Activated CD4-positive, alpha-beta memory T cell treated with anti-CD3 and anti-CD28 coated beads, Interleukin-2, amount 10 ng/mL, durations not matched to agents 7 days and 5 days (primary cell): Measurements from ENCODE around the gene FBXO8. TPM values are rescaled to one million over a fixed set of nuclear protein-coding genes. Genes with fewer than 3 reads are reported as not detected.

Experiments used
- CTCF ChIA-PET: fragments of 350-600 bp; sonication (Branson Sonifier 250); formaldehyde crosslinking; loops from one replicate; lab custom pipeline; 2021; ENCODE audit warnings: antibody characterized with exemption, inconsistent platforms; lab: Charles Lee
- POLR2A ChIA-PET: fragments of 350-600 bp; sonication (Branson Sonifier 250); formaldehyde crosslinking; loops from one replicate; lab custom pipeline; 2021; ENCODE audit warnings: antibody characterized with exemption; lab: Charles Lee
- DNase-seq: peaks from one replicate; pipeline ENCODE4 v3.0.0-alpha.2; 2020
- H3K27ac Mint-ChIP-seq: one replicate; pipeline ENCODE4 v1.8.0; 2021; ENCODE audit warnings: mild to moderate bottlenecking, mixed read lengths
- H3K27me3 Mint-ChIP-seq: one replicate; pipeline ENCODE4 v1.8.0; 2021; ENCODE audit warnings: mixed read lengths
- H3K36me3 Mint-ChIP-seq: one replicate; pipeline ENCODE4 v1.8.0; 2021; ENCODE audit warnings: low read depth, mixed read lengths
- H3K4me1 Mint-ChIP-seq: one replicate; pipeline ENCODE4 v1.8.0; 2021; ENCODE audit warnings: mixed read lengths
- H3K4me3 Mint-ChIP-seq: one replicate; pipeline ENCODE4 v1.8.0; 2021; ENCODE audit warnings: mild to moderate bottlenecking, mixed read lengths
- H3K9me3 Mint-ChIP-seq: one replicate; pipeline ENCODE4 v1.8.0; 2021; ENCODE audit warnings: mixed read lengths
- total RNA-seq, 2 experiments: library from RNA; stranded (reverse); gene quantifications; one replicate each; pipeline ENCODE4 v1.2.3, GENCODE V29; 2021

Gene FBXO8
- total RNA-seq, 2 experiments from 2014 or later, result 25.7 to 30.5 TPM

DNA sequence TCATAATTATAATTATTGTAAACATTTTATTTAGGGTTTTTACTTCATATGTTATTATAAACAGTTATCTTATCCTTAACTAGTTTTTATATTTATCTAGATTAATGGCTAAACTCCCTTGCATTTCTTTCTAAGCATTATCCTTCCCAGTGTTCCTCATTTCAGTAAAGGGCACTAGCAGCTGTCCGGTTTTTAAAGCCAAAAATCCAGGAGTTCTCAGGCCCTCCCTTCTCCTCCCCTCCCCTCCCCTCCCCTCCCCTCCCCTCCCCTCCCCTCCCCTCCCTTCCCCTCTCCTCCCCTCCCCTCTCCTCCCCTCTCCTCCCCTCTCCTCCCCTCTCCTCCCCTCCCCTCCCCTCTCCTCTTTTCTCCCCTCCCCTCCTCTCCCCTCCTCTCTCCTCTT is 58.9 kb downstream of the FBXO8 start:
- H3K36me3 Mint-ChIP-seq, result no peaks in the 10 kb centered on the region
- H3K9me3 Mint-ChIP-seq, result no peaks in the 10 kb centered on the region
- no peak overlapping the region for H3K27ac Mint-ChIP-seq
- DNase-seq, result no peak
- H3K4me1 Mint-ChIP-seq, result no peaks in the 10 kb centered on the region
- ChIA-PET CTCF (interaction anchor here (2.5 kb wide), 1 partner anchor 94 kb away, joined by 11 read pairs; no protein-coding TSS in a partner anchor), POLR2A (interaction anchor here (1.9 kb wide), 1 partner anchor 59 kb away, joined by 7 read pairs; the partner anchor contains the start of genes CEP44 and FBXO8)
- H3K27me3 Mint-ChIP-seq, result peaks cover 42% of the 10 kb centered on the region
- no peak overlapping the region for H3K4me3 Mint-ChIP-seq

- Mint-ChIP-seq H3K36me3 (no peaks in the 10 kb centered on the region), H3K4me1 (peaks cover 12% of the 10 kb centered on the region), H3K27me3 (peaks cover 51% of the 10 kb centered on the region), H3K27ac (no peak overlapping the region), H3K4me3 (no peak overlapping the region), H3K9me3 (no peaks in the 10 kb centered on the region)
- CTCF ChIA-PET, result interaction anchor here (0.6 to 2.5 kb wide), 6 partner anchors 11 to 104 kb away, joined by 3 to 11 read pairs (median 5); no protein-coding TSS in a partner anchor
- no peak for DNase-seq
- POLR2A ChIA-PET, result interaction anchor here (0.7 kb wide), 1 partner anchor 62 kb away, joined by 4 read pairs; the partner anchor contains the start of genes CEP44 and FBXO8
These were observed 61.1 kb downstream of the FBXO8 start for GRCh38 chr4:174222266-174222872.

DNA sequence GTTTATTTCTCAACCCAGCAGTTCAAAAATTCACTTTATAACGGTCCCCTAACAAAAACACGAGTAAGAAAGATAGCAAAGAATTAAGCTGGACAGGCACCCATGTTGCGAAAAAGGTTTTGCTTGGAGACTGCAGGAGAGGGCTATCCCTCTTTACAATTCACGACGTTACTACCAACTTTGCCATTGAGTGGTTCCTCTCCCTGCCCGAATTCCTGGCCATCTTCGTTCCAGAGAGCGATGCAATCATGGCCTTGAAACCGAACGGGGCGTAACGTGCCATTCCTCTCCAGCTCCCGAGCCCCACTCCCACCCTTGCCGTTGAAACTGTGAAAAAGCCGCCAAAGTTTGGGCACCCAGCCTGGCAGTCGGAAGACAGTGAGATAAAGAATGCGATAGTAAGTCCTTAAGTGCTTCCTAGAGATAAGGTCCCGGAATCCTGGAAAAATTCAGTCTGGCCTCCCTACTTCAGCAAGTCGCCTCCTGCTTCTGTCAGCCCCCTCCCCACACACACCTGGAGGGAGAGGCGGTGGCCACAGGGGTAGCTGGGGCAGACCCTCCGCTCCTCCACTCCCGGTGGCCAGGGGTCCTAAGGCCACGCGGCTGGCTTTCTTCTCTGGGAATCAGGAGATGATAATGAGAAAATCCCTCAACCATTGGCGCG is 65.2 kb downstream of the FBXO8 start:
- POLR2A ChIA-PET, result interaction anchor here (1.8 kb wide), 1 partner anchor 66 kb away, joined by 6 read pairs; the partner anchor contains the start of genes CEP44 and FBXO8
- Mint-ChIP-seq H3K9me3 (no peaks in the 10 kb centered on the region), H3K27me3 (peaks cover 76% of the 10 kb centered on the region), H3K27ac (no peak overlapping the region), H3K36me3 (peaks cover 4% of the 10 kb centered on the region), H3K4me3 (no peak overlapping the region), H3K4me1 (peaks cover 38% of the 10 kb centered on the region)
- CTCF ChIA-PET, result no interaction called here
- no peak for DNase-seq

DNA sequence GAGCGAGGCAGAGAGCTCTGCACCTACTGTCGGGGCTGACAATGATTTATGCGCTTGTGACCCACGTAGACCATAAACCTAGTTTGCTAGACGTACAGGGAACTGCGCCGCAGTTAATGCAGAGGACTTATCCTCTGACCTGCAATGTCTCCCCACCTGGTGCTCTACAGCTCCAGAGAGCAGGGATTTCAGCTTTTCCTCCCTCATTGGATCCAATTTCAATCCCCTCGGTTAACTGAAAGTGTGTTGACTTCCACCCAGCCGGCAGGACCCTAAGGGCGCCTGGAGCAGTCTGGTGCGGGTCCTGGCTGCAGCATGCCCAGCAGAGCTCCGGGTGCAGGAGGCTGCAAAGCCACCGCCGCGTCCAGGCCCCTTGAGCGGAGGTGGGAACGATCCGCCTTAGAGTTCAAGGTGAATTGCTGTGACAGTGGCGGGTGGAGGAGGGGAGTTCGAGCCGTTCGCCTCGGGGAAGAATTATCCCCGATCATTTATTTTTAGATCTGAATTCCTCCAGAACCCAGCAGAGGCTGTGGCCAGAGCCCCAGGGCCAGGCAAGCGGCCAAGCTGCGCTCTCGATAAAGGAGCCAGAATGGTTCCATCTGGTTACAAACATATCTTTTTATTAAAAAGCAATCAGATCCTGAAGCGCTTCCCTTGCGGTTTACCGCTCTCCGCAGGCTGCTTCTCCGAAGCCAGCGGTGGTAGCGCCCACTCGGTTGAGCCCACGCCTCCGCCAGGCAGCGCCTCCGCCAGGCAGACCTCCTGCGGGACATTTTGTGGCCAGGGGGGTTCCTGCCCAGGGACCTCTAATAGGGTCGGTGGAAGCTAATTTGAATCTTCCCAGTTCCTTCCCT is 66.0 kb downstream of the FBXO8 start:
- ChIA-PET POLR2A (interaction anchor here (1.8 kb wide), 1 partner anchor 66 kb away, joined by 6 read pairs; the partner anchor contains the start of genes CEP44 and FBXO8), CTCF (interaction anchor here (1.0 kb wide), 1 partner anchor 712 kb away, joined by 3 read pairs; no protein-coding TSS in a partner anchor)
- Mint-ChIP-seq H3K4me3 (peak overlapping the region; percentile 16), H3K9me3 (no peaks in the 10 kb centered on the region), H3K27ac (no peak overlapping the region), H3K4me1 (peaks cover 38% of the 10 kb centered on the region), H3K36me3 (peaks cover 4% of the 10 kb centered on the region), H3K27me3 (peaks cover 81% of the 10 kb centered on the region)
- DNase-seq, result no peak

GRCh38 chr4:174216799-174217272 is 66.6 kb downstream of the FBXO8 start:
- peaks cover 4% of the 10 kb centered on the region for H3K36me3 Mint-ChIP-seq
- H3K4me3 Mint-ChIP-seq, result no peak overlapping the region
- peaks cover 45% of the 10 kb centered on the region for H3K4me1 Mint-ChIP-seq
- peaks cover 82% of the 10 kb centered on the region for H3K27me3 Mint-ChIP-seq
- no peak overlapping the region for H3K27ac Mint-ChIP-seq
- H3K9me3 Mint-ChIP-seq, result no peaks in the 10 kb centered on the region
- POLR2A ChIA-PET, result interaction anchor here (0.8 to 1.8 kb wide), 2 partner anchors 67 kb away, joined by 3 to 6 read pairs; partner anchors contain the start of genes CEP44 and FBXO8
- no peak for DNase-seq
- CTCF ChIA-PET, result interaction anchor here (1.0 kb wide), 1 partner anchor 711 kb away, joined by 3 read pairs; no protein-coding TSS in a partner anchor

DNA sequence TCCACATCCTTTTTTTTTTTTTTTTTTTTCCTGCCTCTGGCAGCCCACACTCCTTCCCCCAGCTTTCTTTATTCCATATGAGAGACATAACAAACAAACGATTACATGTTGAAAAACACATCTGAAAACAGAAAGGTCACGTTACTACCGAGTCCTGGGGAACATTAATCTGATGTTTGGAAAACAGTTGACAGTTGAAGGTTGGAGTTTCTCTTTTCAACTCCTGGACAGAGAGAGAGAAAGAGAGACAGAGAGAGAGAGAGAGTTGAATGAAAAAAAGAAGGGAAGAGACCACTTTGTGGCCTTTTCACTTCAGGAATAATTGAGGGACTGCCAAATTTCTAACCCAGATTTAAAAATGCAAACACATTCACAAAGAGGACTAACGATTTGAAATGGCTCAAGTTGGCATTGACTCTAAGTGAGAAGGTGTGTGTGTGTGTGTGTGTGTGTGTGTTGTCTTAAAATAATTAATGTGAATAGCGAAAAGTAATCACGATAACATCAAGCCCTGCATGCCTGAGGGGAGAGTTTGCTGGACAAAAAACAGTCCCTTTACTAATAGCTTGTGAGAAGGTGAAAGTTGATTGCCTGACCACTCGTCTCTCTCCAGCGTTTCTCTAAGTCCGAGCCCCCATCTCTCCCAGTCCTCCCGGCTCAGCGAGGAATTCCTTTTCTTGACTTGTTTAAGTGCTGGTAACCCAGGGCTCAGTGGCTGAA is 67.3 kb downstream of the FBXO8 start:
- ChIA-PET CTCF (interaction anchor here (1.0 kb wide), 1 partner anchor 710 kb away, joined by 3 read pairs; no protein-coding TSS in a partner anchor), POLR2A (interaction anchor here (0.8 kb wide), 1 partner anchor 67 kb away, joined by 3 read pairs; the partner anchor contains the start of genes CEP44 and FBXO8)
- no peak for DNase-seq
- Mint-ChIP-seq H3K9me3 (no peaks in the 10 kb centered on the region), H3K27ac (no peak overlapping the region), H3K4me3 (no peak overlapping the region), H3K27me3 (peaks cover 85% of the 10 kb centered on the region), H3K36me3 (peaks cover 4% of the 10 kb centered on the region), H3K4me1 (peaks cover 50% of the 10 kb centered on the region)

GRCh38 chr4:174215057-174215456 is 68.4 kb downstream of the FBXO8 start:
- POLR2A ChIA-PET, result no interaction called here
- CTCF ChIA-PET, result no interaction called here
- H3K36me3 Mint-ChIP-seq, result peaks cover 4% of the 10 kb centered on the region
- H3K4me3 Mint-ChIP-seq, result no peak overlapping the region
- H3K27ac Mint-ChIP-seq, result no peak overlapping the region
- peaks cover 90% of the 10 kb centered on the region for H3K27me3 Mint-ChIP-seq
- DNase-seq, result no peak
- peaks cover 50% of the 10 kb centered on the region for H3K4me1 Mint-ChIP-seq
- H3K9me3 Mint-ChIP-seq, result no peaks in the 10 kb centered on the region

DNA sequence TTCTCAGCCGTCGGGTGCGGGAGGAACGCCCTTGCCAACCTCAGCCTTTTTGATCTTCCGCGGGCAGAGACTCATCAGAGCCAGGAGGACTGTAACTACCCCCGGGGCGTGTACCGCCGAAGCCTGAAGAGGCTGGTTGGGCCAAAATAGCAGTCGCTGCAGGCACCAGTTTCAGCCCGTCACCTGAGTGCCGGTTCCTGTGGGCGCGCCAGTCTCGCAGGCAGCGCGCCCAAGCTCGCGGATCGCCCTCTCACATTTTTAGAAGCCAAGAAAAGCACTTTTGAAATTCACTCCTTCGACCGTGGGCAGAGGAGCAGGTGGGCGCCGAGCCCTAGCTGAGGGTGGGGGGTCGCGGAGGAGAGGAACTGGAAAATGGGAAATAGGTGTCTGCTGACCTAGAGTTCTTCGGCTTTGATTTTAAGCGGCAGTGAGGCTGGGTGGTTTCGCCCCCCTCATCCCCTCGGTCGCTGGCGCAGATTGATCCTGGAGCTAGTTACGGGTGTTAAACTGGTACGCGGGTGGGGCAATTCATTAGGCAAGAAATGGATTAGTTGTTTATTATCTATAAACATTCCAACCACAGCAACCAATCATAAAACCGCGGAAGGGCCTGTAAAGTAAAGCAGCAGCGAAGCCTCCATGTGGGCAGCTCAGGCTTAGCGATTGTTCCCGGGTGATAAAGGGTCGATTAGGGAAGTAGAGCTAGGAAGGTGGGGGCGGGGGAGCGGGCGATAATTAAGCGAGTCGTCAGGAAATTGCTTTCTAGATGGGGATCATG is 69.2 kb downstream of the FBXO8 start:
- peak; percentile 38 for DNase-seq
- H3K27me3 Mint-ChIP-seq, result peaks cover 91% of the 10 kb centered on the region
- H3K9me3 Mint-ChIP-seq, result no peaks in the 10 kb centered on the region
- peaks cover 4% of the 10 kb centered on the region for H3K36me3 Mint-ChIP-seq
- no peak overlapping the region for H3K27ac Mint-ChIP-seq
- CTCF ChIA-PET, result no interaction called here
- peaks cover 50% of the 10 kb centered on the region for H3K4me1 Mint-ChIP-seq
- peak overlapping the region; percentile 28 for H3K4me3 Mint-ChIP-seq
- POLR2A ChIA-PET, result no interaction called here

DNA sequence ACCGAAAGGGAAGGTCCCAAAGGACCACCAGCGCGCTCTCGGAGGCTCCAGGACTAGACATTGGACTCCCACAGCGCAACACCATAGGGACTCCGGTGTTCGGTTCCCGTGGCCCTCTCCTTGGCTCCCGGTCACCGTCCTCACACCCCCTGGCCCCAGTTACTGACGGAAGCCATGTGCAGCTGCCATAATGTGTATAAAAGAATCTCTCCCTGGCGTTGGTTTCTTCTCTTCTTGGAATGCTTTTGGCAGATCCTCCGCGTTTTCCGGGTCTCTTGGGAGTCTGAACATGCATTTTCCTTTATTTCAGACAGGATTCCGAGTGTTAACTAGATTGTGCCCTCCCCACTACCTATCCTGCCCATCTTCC is 69.8 kb downstream of the FBXO8 start:
- Mint-ChIP-seq H3K9me3 (no peaks in the 10 kb centered on the region), H3K36me3 (peaks cover 4% of the 10 kb centered on the region), H3K4me1 (peaks cover 50% of the 10 kb centered on the region), H3K27me3 (peaks cover 92% of the 10 kb centered on the region), H3K27ac (no peak overlapping the region), H3K4me3 (peak overlapping the region; percentile 28)
- ChIA-PET POLR2A (no interaction called here), CTCF (no interaction called here)
- DNase-seq, result no peak

GRCh38 chr4:174212061-174212460 is 71.4 kb downstream of the FBXO8 start:
- H3K9me3 Mint-ChIP-seq, result no peaks in the 10 kb centered on the region
- H3K4me1 Mint-ChIP-seq, result peaks cover 35% of the 10 kb centered on the region
- ChIA-PET CTCF (interaction anchor here (1.2 to 1.9 kb wide), 2 partner anchors 10 to 11 kb away, joined by 4 read pairs; no protein-coding TSS in a partner anchor), POLR2A (interaction anchor here (0.7 to 1.3 kb wide), 2 partner anchors 11 to 695 kb away, joined by 3 read pairs; no protein-coding TSS in a partner anchor)
- H3K27ac Mint-ChIP-seq, result no peak overlapping the region
- H3K36me3 Mint-ChIP-seq, result peaks cover 4% of the 10 kb centered on the region
- H3K4me3 Mint-ChIP-seq, result no peak overlapping the region
- DNase-seq, result no peak
- H3K27me3 Mint-ChIP-seq, result peaks cover 81% of the 10 kb centered on the region

GRCh38 chr4:174211622-174212044 is 71.8 kb downstream of the FBXO8 start:
- ChIA-PET POLR2A (interaction anchor here (0.7 to 1.3 kb wide), 2 partner anchors 12 to 694 kb away, joined by 3 read pairs; no protein-coding TSS in a partner anchor), CTCF (interaction anchor here (1.2 to 1.9 kb wide), 2 partner anchors 11 to 12 kb away, joined by 4 read pairs; no protein-coding TSS in a partner anchor)
- peaks cover 77% of the 10 kb centered on the region for H3K27me3 Mint-ChIP-seq
- no peak overlapping the region for H3K4me3 Mint-ChIP-seq
- H3K4me1 Mint-ChIP-seq, result peaks cover 33% of the 10 kb centered on the region
- no peak overlapping the region for H3K27ac Mint-ChIP-seq
- no peaks in the 10 kb centered on the region for H3K9me3 Mint-ChIP-seq
- no peak for DNase-seq
- peaks cover 4% of the 10 kb centered on the region for H3K36me3 Mint-ChIP-seq
